Right kidney (tissue), 1 donor: ENCODE measurements around the gene PLCH2.
A peak's percentile ranks its signal among the peaks of the same experiment; 100 is the strongest.

Source experiments
- DNase-seq: peaks from one replicate; pipeline ENCODE4 v3.0.0-alpha.2; 2016

Gene PLCH2

GRCh38 chr1:2501041-2501819 is 25.1 kb downstream of the PLCH2 start:
- no peak for DNase-seq

GRCh38 chr1:2501820-2502119 is 25.7 kb downstream of the PLCH2 start:
- DNase-seq: no peak

GRCh38 chr1:2502210-2502609 is 26.1 kb downstream of the PLCH2 start:
- DNase-seq: no peak

- no peak for DNase-seq
Observed at GRCh38 chr1:2502661-2503553, 26.8 kb downstream of the PLCH2 start.

- DNase-seq: no peak
Observed at GRCh38 chr1:2503554-2504224, 27.6 kb downstream of the PLCH2 start.

- DNase-seq: peak; percentile 51
Observed at GRCh38 chr1:2504225-2504948, 28.3 kb downstream of the PLCH2 start.

- no peak for DNase-seq
Observed at GRCh38 chr1:2504949-2505272, 28.8 kb downstream of the PLCH2 start.

- no peak for DNase-seq
Observed at GRCh38 chr1:2505461-2505994, 29.4 kb downstream of the PLCH2 start.

- DNase-seq: no peak
Observed at GRCh38 chr1:2506007-2506860, 30.1 kb downstream of the PLCH2 start.

- DNase-seq: no peak
Observed at GRCh38 chr1:2506901-2507565, 30.9 kb downstream of the PLCH2 start.

- no peak for DNase-seq
Observed at GRCh38 chr1:2507744-2508155, 31.7 kb downstream of the PLCH2 start.

- DNase-seq: no peak
Observed at GRCh38 chr1:2508180-2508579, 32.1 kb downstream of the PLCH2 start.

- DNase-seq: no peak
Observed at GRCh38 chr1:2508751-2509150, 32.7 kb downstream of the PLCH2 start.

- no peak for DNase-seq
Observed at GRCh38 chr1:2509589-2509988, 33.5 kb downstream of the PLCH2 start.

GRCh38 chr1:2510366-2511155 is 34.5 kb downstream of the PLCH2 start:
- no peak for DNase-seq

- DNase-seq: no peak
Observed at GRCh38 chr1:2512862-2513421, 36.9 kb downstream of the PLCH2 start.

GRCh38 chr1:2513939-2514652 is 38.0 kb downstream of the PLCH2 start:
- DNase-seq: no peak

- no peak for DNase-seq
Observed at GRCh38 chr1:2514863-2515762, 39.0 kb downstream of the PLCH2 start.
